GM13976 (cell line): ENCODE results near the gene ADAMTS7.
"Not testable (repeated sequence)": the region's sequence is repeated elsewhere in the genome, so short reads cannot be mapped to it uniquely, and the experiment has no call there.

Source experiments
- DNase-seq: peaks from one replicate; pipeline ENCODE4 v3.0.0; 2012; ENCODE audit warnings: low spot score
- CTCF ChIP-seq: IDR thresholded peaks from 2 replicates; pipeline ENCODE4 v1.5.1; 2012; ENCODE audit warnings: borderline replicate concordance, mild to moderate bottlenecking; ENCODE audit not compliant: insufficient read depth; ENCODE audit errors: extremely low read depth, missing control alignments, control extremely low read depth
- in situ Hi-C: fragments of 300-500 bp; cut with MboI; formaldehyde crosslinking; loops from one replicate; pipeline ENCODE4 v1.12.0; 2022; ENCODE audit warnings: low sequenced_read_pairs, mixed read lengths, inconsistent platforms; ENCODE audit not compliant: unreplicated experiment

ADAMTS7 gene

GRCh38 chr15:78768531-78769408 is 42.5 kb downstream of the ADAMTS7 start:
- no peak for TF ChIP-seq CTCF
- DNase-seq, result no peak
- in situ Hi-C loops, result no loop called here

- DNase-seq, result no peak
- no peak for TF ChIP-seq CTCF
- in situ Hi-C loops, result no loop called here
Measured at GRCh38 chr15:78768096-78768495, 43.2 kb downstream of the ADAMTS7 start.

DNA sequence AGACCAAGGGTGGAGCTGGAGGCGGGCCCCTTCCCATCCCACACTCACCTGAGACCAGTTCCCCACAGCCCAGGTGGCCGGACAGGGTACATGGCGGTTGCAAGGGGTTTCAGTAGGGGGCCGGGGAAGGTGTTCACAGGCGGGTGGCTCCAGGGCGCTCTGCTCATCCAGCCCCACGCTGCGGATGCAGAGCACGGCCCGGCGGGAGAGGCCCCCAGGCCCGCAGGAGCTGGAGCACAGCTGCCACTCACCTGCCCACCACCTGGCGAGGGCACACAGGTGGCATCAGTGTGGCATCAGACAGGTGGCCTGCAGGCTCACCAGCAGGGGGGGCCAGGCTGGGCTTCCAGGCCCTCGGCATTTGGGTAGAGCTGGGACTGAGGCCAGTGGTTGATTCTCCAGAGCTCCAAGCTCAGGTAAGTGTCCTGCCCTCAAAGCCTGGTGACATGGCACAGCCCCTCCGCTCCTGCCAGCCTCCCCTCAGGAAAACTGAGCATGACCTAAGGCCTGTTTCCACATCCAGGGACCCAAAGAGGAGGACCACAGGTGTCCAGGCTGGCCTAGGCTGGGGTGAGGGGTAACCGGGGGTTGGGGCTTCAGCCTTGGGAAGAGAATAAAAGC is 43.8 kb downstream of the ADAMTS7 start:
- no peak for DNase-seq
- in situ Hi-C loops, result no loop called here
- no peak for TF ChIP-seq CTCF

- DNase-seq, in situ Hi-C loops: not testable (repeated sequence)
Measured at GRCh38 chr15:78766641-78767071, 44.6 kb downstream of the ADAMTS7 start.

DNA sequence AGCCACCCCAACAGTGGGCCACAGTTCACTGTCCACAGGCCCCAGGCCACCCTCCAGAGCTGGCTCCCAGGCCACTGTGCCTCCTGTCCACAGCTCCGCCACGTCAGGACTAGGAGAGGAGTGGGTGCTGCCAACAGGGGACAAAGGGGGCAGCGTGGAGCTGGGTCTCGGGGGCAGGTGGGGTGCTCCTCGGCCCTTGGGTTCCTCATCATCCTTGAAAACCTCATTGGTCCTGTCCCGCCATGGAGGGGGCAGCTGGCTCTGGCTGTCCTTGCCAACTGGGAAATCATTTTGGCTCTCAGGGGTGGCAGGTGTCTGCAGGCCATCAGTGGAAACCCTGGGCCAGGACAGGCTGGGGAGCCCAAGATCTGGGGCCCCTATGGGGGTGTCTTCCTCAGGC is 45.2 kb downstream of the ADAMTS7 start:
- DNase-seq, result no peak
- TF ChIP-seq CTCF, result no peak
- in situ Hi-C loops, result no loop called here

DNA sequence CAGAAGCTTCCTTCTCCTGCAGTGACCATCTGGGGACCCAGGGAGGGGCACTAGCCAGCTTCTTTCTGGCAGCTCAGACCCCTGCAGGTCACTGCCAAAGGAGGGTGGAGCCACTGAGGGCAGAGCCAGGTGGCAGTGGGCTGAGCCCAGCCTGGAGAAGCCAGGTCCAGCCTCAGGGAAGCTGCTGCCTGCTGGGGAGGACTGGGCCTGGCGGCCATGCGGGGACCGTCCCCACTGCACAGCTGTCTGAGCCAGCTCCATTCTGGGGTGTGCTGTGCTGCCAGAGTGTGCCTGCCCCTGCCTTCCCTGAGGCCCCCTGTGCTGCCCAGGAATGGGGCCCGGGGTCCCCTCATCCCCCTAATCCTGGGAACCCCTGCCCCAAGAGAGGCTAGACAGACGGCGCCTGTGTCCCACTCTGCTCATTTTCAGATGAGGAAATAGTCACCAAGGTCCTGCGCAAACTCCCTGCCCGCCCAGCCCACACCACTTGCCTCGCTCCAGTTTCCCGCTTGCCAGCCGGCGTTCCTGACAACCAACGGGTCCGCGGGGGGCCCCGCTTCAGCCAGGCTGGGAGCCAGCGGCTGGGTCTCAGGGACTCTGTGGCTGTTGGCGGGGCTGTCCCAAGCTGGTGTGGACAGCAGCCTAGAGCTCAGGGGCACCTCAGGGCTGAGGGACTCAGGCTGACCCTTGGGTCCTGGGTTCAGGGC is 46.0 kb downstream of the ADAMTS7 start:
- in situ Hi-C loops, result not testable (repeated sequence)

DNA sequence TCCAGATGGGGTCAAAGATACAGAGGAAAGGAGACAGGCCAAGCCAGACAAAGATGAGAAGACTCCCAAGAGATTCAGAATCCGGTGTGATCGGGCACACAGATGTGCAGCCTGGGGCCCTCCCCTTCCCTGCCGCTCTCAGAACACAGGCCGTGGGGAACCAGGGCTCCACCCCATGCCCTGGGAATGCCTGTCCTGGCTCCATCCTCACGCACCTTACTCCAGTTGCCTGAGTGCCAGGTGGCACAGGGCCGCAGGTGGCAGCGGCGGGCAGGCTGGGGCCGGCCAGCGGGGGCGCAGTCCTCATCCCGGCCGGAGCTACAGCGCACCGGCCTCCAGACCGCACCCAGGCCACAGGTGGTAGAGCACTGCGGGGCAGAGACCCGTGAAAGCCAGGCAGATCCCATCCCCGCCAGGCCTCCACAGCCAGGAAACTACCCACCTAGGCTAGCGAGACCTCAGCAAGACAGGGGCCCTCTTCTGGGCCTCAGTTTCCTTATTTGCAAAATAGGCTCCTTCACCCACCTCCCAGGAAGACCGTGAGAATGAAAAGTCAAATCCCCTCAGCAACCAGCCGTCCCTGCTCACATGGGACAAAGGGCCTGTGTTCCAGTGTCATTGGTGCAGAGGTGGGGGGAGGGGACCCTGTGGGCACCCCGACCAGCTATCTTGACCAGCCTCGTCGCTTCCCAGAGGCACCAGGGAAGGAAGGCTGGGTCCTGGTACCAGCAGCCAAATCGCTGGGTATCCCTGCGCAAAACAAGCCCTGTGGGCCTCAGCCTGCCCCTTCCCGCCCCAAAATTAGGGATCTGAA is 46.7 kb downstream of the ADAMTS7 start:
- in situ Hi-C loops, DNase-seq: not testable (repeated sequence)

More for the DNA sequence above, 46.0 kb downstream of the ADAMTS7 start:
- not testable (repeated sequence) for DNase-seq
